ENCODE results near the gene PRAMEF9.
A peak's percentile ranks its signal among the peaks of the same experiment; 100 is the strongest.
"Not testable (repeated sequence)": the region's sequence is repeated elsewhere in the genome, so short reads cannot be mapped to it uniquely, and the experiment has no call there.

Gene PRAMEF9
- 0 reads per million in 2 experiments for total RNA-seq

DNA sequence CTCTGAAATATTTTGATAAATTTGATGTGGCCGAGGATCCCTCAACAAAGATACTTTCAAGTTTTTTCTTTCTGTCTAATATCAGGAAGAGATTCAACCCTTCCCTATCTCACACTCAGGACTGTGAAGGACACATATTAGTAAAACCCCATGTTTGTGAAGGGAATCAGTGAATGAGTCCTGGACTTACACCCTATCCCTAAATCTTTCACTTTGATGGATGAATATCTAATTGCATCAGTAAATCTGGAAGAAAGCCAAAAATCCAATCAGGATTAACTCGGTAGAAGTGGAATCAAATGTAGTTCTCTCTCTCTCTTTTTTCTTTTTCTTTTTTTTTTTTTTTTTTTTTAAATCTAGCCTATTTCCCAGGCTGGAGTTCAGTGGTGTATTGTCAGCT lies at the start of gene PRAMEF9:
Gene PRAMEF9 (plus strand): TSS at position 301 of the 400 bp plus-strand sequence. CDS start 3,433 bp downstream, outside the sequence.
- not testable (repeated sequence) for DNase-seq (ENCODE audit: low read depth)

- not testable (repeated sequence) for DNase-seq (ENCODE audit: low read depth)
These were observed 15.7 kb upstream of the PRAMEF9 start, which contains the start of gene PRAMEF26 for GRCh38 chr1:13155909-13156308. Gene PRAMEF26, minus strand, starts transcription at chr1:13156009. Its CDS starts 2,914 bp downstream, at chr1:13153095.

GRCh38 chr1:13165531-13165930 lies 6.1 kb upstream of the PRAMEF9 start, which contains the start of gene HNRNPCL4:
Gene HNRNPCL4, minus strand, starts transcription at chr1:13165631. Its CDS starts 164 bp downstream, at chr1:13165467.
- not testable (repeated sequence) for DNase-seq (ENCODE audit: low read depth)

DNA sequence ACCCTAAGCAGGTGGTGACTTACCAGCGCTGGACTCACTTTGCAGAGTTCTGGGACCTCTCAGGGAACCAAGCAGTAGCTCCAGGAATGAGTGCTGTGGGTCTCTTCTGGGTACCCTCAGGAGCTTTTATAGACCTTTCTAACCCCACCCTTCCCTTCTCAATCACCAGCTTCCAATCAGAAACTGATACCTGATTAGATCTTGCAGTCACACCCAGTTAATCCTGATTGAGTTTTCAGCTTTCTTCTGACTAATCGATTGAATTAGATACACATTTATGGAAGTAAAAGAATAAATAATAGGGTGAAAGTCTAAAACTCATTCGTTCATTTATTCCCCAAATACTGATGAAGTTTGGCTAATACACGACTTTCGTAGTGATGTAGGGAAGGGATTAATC lies 29.7 kb downstream of the PRAMEF9 start, which contains the start of gene PRAMEF13:
Gene PRAMEF13 (minus strand): TSS at position 101 of the 400 bp plus-strand sequence. CDS start 1,820 bp downstream, outside the sequence.
- not testable (repeated sequence) for DNase-seq (ENCODE audit: low read depth)

DNA sequence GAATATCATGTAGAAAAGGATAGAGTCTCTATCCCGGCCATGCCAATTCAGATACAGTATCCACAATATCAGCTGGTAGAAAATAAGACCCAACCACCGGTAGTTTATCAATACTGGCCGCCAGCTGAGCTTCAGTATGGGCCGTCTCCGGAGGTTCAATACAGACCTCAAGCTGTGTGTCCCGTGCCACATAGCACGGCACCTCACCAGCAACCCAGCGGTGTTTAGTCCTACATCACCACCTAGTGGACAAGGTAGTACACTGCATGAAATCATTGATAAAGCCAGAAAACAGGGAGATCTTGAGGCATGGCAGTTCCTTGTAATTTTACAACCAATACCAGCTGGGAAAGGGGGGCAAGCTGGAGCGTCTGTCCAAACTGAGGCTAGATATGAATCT lies 37.1 kb downstream of the PRAMEF9 start:
- DNase-seq (ENCODE audit: low read depth) = not testable (repeated sequence)

DNA sequence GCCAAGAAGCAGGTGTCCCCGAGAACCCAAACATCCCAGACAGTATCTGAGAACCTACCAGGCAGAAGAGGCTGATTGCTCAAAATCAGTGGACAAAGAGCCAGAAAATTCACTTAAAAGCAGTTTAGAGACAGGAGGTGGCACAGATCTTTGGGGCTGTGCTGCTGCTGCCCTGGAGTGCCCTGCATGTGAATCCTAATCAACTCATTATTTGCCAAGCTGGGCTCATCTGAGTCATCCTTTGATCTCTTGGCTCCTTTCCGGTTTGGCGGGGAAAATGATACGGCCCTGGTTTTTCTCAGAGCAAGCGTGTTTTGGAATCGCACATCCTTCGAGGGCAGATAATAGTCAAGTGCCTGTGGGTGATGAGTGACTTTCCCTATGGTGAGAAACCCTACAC lies 45.0 kb downstream of the PRAMEF9 start:
- not testable (repeated sequence) for DNase-seq (ENCODE audit: low read depth)

GRCh38 chr1:13219203-13219602 lies 47.6 kb downstream of the PRAMEF9 start:
- DNase-seq (ENCODE audit: low read depth) = not testable (repeated sequence)

DNA sequence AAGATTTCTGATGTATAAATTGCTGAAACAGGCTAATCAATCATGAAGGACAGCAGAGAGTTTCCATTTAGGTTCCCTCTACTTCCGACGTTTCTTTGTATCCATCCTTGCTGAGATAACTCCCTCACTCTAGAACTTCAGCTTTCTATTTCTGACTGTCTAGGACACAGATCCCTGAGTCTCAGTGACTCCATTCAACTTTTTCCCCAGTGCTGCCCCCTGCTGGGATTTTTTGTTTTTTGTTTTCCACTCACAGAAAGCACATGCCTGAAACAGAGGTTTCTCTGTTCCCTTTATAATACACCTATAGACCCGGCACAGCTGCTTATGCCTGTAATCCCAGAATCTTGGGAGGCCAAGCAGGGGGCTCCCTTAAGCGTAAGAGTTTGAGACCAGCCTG lies 51.1 kb downstream of the PRAMEF9 start:
- DNase-seq (ENCODE audit: low read depth) = not testable (repeated sequence)

- no peak for DNase-seq (ENCODE audit: low read depth)
These were observed 52.9 kb downstream of the PRAMEF9 start for GRCh38 chr1:13224480-13225060.

DNA sequence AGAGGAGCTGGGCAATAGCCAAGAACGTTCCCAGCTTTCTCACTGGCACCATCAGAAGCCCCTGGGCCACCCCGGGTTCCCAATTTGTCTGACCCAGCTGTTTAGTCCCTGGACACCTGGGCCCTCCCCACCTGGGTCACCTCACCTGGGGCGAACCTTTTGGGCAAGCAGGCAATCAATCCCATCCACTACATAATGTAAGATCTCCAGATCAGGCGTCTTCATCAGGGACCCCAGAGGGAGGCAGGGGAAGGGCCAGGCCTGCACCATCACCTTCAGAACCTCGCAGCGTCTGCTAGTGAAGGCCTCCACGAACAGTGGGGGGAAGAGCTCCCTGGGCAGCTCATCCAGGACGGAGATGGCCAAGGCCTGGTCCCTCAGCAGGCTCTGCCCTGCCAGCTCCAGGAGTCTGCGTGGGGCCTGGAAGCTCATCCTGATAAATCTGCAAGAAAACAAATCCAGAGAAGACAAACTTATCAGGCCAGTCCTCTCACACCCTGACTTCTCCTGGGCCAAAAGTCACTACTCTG lies 54.1 kb downstream of the PRAMEF9 start, which contains the start of gene PRAMEF18:
Gene PRAMEF18 (minus strand): TSS at position 480 of the 530 bp plus-strand sequence. CDS start 48 bp downstream, at position 432.
- not testable (repeated sequence) for DNase-seq (ENCODE audit: low read depth)

DNA sequence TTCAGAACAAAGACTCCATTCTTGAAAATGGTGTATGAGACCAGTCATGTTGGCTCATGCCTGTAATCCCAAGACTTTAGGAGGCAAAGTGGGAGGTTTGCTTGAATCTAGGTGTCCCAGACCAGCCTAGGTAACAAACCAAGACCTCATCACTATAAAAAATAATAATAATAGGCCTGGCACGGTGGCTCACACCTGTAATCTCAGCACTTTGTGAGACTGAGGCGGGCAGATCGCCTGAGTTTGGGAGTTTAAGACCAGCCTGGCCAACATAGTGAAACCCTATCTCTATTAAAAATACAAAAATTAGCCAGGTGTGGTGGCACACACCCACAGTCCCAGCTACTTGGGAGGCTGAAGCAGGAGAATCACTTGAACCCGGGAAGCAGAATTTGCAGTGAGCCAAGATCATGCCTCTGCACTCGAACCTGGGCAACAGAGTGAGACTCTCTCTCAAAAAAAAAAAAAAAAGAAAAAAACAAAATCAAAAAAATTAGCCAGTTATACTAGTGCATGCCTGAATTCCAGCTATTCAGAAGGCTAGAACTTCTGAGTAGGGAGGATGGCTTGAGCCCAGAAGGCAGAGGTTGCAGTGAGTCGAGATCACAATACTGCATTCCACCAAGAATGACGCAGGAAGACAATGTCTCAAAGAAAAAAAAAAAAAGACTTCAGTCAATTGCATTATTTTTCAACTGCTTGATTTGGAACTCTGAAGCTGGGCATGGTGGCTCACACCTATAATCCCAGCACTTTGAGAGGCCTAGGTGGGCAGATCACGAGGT lies 55.8 kb downstream of the PRAMEF9 start:
- DNase-seq (ENCODE audit: low read depth) = not testable (repeated sequence)

GRCh38 chr1:13228343-13228781 lies 56.7 kb downstream of the PRAMEF9 start:
- DNase-seq (ENCODE audit: low read depth) = peak; percentile 7
